ENCODE measurements around the gene TEAD2. TPM values are rescaled to one million over a fixed set of nuclear protein-coding genes. Genes with fewer than 3 reads are reported as not detected.
A peak's percentile ranks its signal among the peaks of the same experiment; 100 is the strongest.

Gene TEAD2
- total RNA-seq, 1 donor from 2014 or later, result 5.3 TPM

DNA sequence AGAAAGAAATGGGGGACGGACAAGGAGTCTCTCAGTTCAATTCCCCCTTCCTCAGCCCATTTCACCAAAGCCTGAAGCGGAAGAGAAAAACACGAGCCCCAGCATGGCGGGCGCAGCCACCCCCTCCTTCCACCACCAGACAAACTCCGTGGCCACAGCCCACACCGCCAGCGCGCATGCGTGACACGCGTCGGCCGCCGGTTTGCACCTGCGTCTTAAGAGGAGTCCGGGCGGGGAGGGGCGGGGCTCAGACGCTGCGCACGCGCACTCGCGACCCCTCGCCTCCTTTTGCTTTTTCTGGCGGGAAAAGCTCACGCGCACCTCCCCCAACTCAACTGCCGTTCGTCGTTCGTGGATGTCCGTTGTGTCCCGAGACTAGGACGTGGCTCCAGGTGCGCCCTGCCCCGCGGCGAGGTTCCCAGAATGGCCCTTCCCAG, 25.7 kb upstream of the TEAD2 start, which contains the start of gene KASH5:
TSS of gene KASH5 (plus strand) at position 314 of the 437 bp plus-strand sequence. CDS start 2,635 bp downstream, outside the sequence.
- TF ChIP-seq, protein P1, sequence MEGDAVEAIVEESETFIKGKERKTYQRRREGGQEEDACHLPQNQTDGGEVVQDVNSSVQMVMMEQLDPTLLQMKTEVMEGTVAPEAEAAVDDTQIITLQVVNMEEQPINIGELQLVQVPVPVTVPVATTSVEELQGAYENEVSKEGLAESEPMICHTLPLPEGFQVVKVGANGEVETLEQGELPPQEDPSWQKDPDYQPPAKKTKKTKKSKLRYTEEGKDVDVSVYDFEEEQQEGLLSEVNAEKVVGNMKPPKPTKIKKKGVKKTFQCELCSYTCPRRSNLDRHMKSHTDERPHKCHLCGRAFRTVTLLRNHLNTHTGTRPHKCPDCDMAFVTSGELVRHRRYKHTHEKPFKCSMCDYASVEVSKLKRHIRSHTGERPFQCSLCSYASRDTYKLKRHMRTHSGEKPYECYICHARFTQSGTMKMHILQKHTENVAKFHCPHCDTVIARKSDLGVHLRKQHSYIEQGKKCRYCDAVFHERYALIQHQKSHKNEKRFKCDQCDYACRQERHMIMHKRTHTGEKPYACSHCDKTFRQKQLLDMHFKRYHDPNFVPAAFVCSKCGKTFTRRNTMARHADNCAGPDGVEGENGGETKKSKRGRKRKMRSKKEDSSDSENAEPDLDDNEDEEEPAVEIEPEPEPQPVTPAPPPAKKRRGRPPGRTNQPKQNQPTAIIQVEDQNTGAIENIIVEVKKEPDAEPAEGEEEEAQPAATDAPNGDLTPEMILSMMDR (IDR thresholded peaks at IDR 0.05), result no peak
- intact Hi-C loops (cut with micrococcal nuclease), result no loop called here
- POLR2A ChIA-PET, result interaction anchor here (0.6 to 5.9 kb wide), 14 partner anchors 9 to 294 kb away, joined by 3 to 96 read pairs (median 4); partner anchors contain the start of genes ALDH16A1, CD37, DKKL1 and PIH1D1
- ATAC-seq (ENCODE audit: low read depth) (peak; percentile 46), DNase-seq (peak; percentile 75)
- Mint-ChIP-seq H3K27me3 (no peaks in the 10 kb centered on the region), H3K4me1 (peaks cover 46% of the 10 kb centered on the region), H3K9me3 (no peaks in the 10 kb centered on the region), H3K27ac (peak within 1 kb of the TSS; percentile 86), H3K36me3 (ENCODE audit: low read depth) (no peaks in the 10 kb centered on the region), H3K4me3 (peak within 1 kb of the TSS; percentile 78)
- CTCF ChIA-PET, result no interaction called here

DNA sequence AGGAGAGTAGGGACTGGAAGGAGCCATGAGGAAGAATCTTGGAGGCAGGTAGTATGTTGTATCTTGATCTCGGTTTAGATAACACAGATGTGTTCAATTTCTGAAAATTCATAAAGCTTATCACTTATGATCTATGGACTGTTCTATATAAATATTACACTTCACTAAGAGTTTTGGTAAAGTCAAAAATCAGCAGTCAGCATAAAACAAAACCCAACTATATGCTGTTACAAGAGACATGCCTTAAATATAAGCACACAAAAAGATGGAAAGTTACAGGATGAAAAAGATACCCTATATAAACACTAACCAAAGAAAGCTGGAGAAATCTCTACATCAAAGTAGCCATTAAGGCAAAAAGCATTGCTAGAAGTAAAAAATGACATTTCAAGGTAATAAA, 21.4 kb upstream of the TEAD2 start:
- CTCF ChIA-PET, result interaction anchor here (1.6 kb wide), 1 partner anchor 82 kb away, joined by 3 read pairs; no protein-coding TSS in a partner anchor

GRCh38 chr19:49382639-49383038, 20.4 kb upstream of the TEAD2 start:
- TF ChIP-seq, protein P1 (IDR thresholded peaks at IDR 0.05), result no peak
- Mint-ChIP-seq H3K4me1 (peaks cover 4% of the 10 kb centered on the region), H3K4me3 (no peak overlapping the region), H3K9me3 (peaks cover 3% of the 10 kb centered on the region), H3K27me3 (no peaks in the 10 kb centered on the region), H3K27ac (no peak overlapping the region), H3K36me3 (ENCODE audit: low read depth) (no peaks in the 10 kb centered on the region)
- ChIA-PET CTCF (no interaction called here), POLR2A (interaction anchor here (0.6 kb wide), 1 partner anchor 56 kb away, joined by 4 read pairs; no protein-coding TSS in a partner anchor)
- ATAC-seq (ENCODE audit: low read depth), result no peak
- intact Hi-C loops (cut with micrococcal nuclease), result no loop called here
- DNase-seq, result no peak

More for the DNA sequence above, 21.4 kb upstream of the TEAD2 start:
- Mint-ChIP-seq H3K4me1 (peaks cover 14% of the 10 kb centered on the region), H3K36me3 (ENCODE audit: low read depth) (no peaks in the 10 kb centered on the region), H3K27ac (no peak overlapping the region), H3K9me3 (peaks cover 3% of the 10 kb centered on the region), H3K27me3 (no peaks in the 10 kb centered on the region), H3K4me3 (no peak overlapping the region)
- intact Hi-C loops (cut with micrococcal nuclease), result no loop called here
- POLR2A ChIA-PET, result interaction anchor here (0.6 to 0.9 kb wide), 4 partner anchors 48 to 175 kb away, joined by 4 to 14 read pairs (median 6); partner anchors contain the start of gene CD37
- ATAC-seq (ENCODE audit: low read depth) (no peak), DNase-seq (no peak)
- TF ChIP-seq, protein P1 (IDR thresholded peaks at IDR 0.05), result no peak

DNA sequence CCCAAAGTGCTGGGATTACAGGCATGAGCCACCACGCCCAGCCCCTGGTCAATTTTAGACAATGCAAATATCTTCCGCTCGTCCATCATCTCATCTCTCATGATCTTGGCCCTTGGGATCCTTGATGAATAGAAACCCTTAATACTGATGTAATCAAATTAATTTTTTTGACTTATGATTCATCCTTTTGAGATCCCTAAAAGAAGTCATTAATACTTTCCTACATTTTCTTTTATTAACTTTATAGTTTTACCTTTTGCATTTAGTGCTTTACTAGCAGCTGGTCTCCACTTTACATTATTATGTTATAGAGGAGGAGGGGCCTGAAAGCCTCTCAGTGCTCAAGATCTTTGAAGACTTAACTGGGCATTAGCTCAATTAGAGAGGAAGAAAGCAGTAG, 18.2 kb upstream of the TEAD2 start:
- Mint-ChIP-seq H3K36me3 (ENCODE audit: low read depth) (no peaks in the 10 kb centered on the region), H3K27ac (no peak overlapping the region), H3K4me3 (no peak overlapping the region), H3K4me1 (no peaks in the 10 kb centered on the region), H3K9me3 (peaks cover 3% of the 10 kb centered on the region), H3K27me3 (no peaks in the 10 kb centered on the region)
- intact Hi-C loops (cut with micrococcal nuclease), result no loop called here
- no peak for ATAC-seq (ENCODE audit: low read depth)
- no peak for DNase-seq
- TF ChIP-seq, protein P1 (IDR thresholded peaks at IDR 0.05), result no peak
- POLR2A ChIA-PET, result interaction anchor here (0.6 to 1.6 kb wide), 3 partner anchors 39 to 73 kb away, joined by 3 to 5 read pairs (median 4); partner anchors contain the start of gene ALDH16A1
- CTCF ChIA-PET, result interaction anchor here (1.4 to 2.5 kb wide), 2 partner anchors 12 to 79 kb away, joined by 4 to 10 read pairs; no protein-coding TSS in a partner anchor

- Mint-ChIP-seq H3K27me3 (no peaks in the 10 kb centered on the region), H3K9me3 (peaks cover 3% of the 10 kb centered on the region), H3K4me3 (no peak overlapping the region), H3K27ac (no peak overlapping the region), H3K4me1 (no peaks in the 10 kb centered on the region), H3K36me3 (ENCODE audit: low read depth) (no peaks in the 10 kb centered on the region)
- intact Hi-C loops (cut with micrococcal nuclease), result no loop called here
- POLR2A ChIA-PET, result interaction anchor here (0.5 to 1.6 kb wide), 2 partner anchors 77 to 291 kb away, joined by 3 to 4 read pairs; no protein-coding TSS in a partner anchor
- TF ChIP-seq, protein P1 (IDR thresholded peaks at IDR 0.05), result no peak
- CTCF ChIA-PET, result interaction anchor here (0.6 kb wide), 1 partner anchor 101 kb away, joined by 4 read pairs; no protein-coding TSS in a partner anchor
- DNase-seq (no peak), ATAC-seq (ENCODE audit: low read depth) (no peak)
Observed at GRCh38 chr19:49378512-49378911, 16.3 kb upstream of the TEAD2 start.

Measured in activated B cell treated with CpG ODN at 0.5 μM for 24 hours (primary cell).